Gastrocnemius medialis (tissue), 4 donors: ENCODE results near the gene NRM.

Experiments used
- CTCF ChIP-seq, 5 experiments: fragments of 450-650 bp in 3 of 5; fragments of 200-600 bp in 2 of 5; sonication (generic) in 2 of 5; IDR thresholded peaks in 4 of 5; conservative IDR thresholded peaks in 1 of 5; 1 replicate in 4 of 5; 2 replicates in 1 of 5; pipeline ENCODE4 v1.5.1; 2016 to 2019; ENCODE audit warnings: antibody characterized with exemption in 5 of 5, mild to moderate bottlenecking in 3 of 5, moderate library complexity in 3 of 5
- POLR2A ChIP-seq, 2 donors: fragments of 450-650 bp; IDR thresholded peaks; one replicate each; pipeline ENCODE4 v1.6.1; 2017; ENCODE audit warnings: antibody characterized with exemption in 2 of 2, mild to moderate bottlenecking in 2 of 2, moderate library complexity in 2 of 2

GRCh38 chr6:30703821-30704220, 13.0 kb upstream of the NRM start:
- TF ChIP-seq POLR2A (IDR thresholded peaks at IDR 0.05) (no peak), CTCF (IDR thresholded peaks at IDR 0.05 in 4 of 5, conservative IDR thresholded peaks at IDR 0.05 in 1 of 5) (no peak)
